ENCODE data around the gene KCTD10.

The KCTD10 gene

DNA sequence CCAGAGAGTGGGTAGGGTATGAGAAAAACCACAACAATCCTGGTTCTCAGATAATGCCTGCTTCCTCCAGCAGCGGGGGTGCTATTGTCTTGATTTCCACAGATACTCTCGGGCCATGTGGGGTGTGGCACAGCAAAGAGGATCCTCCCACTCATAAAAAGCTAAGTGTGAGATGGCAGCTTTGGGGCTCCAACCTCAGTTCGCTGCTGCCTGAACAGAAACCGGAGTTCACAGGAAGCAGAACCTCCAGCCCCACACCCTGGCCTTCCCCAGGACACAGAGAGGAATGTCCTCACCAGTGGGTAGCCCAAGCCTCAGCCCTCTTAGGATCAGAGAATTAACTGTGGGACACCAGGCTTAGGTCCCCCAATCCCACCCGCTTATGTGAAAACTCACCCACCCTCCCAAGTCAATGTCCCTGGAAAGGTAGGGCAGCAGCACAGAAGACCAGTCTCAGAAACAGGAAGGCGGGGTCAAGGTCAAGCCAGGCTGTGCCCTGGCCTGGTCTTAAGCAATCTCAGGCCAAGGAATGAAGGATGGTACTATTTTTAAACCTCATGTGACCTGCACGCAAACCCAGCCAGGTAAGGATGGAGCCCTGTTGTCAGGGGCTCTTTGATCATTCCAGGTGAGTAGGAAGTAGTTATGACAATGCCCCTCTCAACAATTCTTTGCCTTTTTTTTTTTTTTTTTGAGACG, 9.0 kb downstream of the KCTD10 start:
- no peak for FAIRE-seq

DNA sequence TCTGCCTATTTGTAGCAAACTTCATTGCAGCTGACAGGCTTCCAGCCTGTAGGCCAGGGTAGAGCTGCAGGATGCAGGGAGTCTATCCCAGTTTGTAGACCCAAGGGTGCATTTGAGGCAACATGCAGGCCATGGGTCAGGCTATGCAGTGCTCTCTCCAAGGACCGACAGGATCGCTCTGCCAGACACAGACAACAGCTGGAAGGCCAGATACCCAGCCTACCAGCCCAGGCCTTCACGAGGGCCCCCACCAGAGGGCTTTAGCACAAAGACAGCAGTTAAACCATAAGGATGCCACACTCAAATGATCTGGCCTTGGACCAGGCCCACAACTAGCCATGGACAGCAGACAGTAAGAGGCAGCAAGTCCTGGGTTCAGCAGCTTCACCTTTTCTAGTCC, 10.3 kb downstream of the KCTD10 start:
- no peak for FAIRE-seq

DNA sequence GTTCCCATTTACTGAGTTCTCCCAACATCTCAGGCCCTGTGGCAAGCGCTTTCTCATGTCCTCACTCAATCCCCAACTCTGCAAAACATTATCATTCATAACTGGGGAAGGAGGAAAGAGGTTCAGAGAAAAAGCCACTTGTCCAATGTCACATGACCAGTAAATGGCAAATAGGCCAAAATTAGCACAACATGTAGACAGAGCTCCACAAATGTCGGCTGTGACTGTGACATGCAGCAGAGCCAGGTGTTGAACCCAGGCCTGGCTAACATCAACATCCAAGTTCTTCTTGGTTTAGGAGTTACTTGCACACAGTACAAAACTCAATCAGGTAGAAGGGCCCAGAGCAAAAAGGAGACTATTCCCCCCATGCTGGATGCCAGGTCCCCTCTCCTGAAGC, 10.8 kb downstream of the KCTD10 start:
- FAIRE-seq = no peak

DNA sequence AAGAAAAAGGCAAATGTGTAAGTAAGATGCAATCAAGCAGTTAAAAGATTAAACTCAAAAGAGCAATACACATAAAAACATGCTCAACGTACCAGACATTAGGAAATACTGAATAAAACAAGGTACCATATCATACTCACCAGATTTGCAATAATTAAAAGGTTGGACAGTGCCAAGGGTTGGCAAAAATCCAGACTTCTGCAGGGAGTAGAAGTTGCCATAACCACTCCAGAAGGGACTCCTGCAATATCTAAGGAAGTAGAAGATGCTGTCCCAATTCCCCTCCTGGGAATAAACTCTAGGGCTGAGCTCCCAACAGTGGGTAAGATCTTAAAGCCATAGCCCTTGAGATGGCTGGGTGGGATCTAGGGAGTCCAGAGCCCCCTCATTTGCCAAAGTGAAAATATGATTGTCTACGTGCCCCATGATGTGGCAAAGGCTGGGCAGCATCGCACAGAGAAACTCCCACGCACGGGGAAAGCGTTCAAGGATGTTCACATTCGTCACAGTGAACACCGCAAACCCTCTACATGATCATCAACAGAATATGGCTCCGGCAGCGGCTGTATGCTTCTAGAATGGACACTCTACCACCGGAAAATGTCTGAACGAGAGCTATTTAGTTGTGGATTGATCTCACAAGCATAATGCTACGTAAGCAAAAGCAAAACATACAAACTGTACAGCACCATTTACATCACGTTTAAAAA, 12.3 kb downstream of the KCTD10 start:
- FAIRE-seq = no peak

DNA sequence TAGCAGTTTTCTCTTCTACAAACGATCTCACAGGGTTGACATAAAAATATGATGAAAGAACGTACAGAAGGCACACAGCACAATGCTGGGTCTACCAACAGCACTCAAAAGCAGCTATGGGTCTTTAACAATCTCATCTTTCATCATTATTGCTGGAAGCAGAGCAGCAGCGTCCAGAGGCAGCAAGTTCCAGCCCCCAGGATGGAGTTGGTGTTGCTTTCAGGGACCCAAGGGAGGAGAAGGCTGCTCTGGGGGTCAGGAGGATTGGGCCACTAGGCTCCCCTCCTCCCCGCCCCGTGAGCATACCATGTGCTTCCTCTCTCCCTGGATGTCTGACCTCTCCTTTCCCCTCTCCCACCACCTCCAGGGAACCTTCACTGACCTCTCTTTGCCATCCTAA, 13.3 kb downstream of the KCTD10 start:
- no peak for FAIRE-seq

DNA sequence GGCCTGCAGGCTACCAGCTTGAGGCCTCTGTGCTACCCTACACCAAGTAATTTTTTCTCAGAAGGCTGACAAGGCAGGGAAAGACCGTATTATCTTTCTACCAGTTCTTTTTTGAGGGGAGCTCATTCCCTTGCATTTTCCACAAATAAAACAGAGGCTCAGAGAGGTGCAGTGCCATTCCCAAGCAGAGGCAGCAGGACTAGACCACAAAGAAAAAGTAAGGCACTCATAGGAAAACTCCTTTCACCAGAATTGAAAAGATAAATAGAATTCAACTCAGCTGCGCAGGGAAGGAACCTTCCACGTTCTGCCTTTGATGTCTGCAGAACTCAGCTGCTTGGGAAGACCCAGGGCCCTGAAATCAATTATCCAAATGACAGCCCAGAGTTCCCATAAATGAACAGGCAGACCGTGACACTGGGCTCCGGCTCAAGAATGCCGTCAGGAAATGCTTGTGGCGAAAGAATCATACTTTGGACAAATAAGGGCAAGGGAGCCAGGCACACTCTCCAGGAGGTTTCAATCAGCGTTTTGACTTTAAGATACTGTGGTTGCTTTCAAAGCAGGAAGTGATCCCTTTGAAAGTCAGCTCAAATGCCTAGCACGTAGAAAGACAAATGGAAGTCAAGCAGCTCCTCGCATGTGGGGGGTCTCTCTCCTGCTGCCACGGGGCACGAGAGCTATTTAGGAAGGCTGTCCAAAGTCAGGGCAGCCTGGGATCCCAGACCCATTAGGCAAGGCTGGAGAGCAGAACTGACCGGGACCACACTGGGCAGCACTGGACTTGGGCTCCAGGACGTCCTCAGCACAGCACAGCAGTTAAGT, 14.0 kb downstream of the KCTD10 start:
- no peak for FAIRE-seq

DNA sequence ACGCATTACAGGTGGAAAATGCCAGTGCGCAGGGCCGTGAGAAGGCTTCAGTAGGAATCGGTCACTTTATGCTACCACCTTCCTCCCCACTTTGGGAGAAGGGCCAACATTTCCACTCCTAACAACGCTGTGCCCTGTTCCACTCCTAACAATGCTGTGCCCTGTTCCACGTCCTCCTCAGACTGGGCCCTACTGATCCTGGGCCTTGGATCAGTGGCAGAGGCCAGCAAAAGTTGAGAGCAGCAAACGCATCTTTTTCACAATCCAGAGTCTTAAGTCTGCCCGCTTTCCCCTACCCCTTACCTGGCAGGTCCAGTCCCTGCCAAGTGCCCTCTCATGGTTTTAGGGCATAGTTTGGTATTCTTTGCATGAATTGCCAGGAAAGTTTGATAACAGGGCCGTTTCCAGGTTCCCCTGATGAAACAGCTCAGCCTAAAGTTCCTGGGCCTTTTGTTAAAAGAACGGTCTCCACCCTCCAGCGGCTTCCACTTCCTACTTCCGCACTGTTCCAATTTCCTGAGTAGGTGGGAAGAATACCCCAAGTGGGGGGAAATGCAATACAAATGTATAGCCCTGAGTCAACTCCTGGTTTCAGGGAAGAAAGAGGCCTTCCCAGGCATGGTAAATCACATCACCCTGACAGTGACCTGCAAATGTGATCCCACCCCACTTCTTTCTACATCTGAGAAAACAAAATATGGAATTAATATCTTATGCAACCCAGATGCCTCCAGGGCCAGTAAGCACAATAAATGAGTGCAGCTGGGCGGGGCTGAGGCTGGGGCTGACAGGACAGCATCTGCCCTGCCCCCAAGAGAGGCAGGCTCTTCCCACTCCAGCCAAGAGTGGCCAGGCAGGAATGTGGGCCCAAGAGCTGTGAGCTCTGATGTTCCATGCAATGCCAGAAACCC, 15.0 kb downstream of the KCTD10 start:
- FAIRE-seq = no peak

DNA sequence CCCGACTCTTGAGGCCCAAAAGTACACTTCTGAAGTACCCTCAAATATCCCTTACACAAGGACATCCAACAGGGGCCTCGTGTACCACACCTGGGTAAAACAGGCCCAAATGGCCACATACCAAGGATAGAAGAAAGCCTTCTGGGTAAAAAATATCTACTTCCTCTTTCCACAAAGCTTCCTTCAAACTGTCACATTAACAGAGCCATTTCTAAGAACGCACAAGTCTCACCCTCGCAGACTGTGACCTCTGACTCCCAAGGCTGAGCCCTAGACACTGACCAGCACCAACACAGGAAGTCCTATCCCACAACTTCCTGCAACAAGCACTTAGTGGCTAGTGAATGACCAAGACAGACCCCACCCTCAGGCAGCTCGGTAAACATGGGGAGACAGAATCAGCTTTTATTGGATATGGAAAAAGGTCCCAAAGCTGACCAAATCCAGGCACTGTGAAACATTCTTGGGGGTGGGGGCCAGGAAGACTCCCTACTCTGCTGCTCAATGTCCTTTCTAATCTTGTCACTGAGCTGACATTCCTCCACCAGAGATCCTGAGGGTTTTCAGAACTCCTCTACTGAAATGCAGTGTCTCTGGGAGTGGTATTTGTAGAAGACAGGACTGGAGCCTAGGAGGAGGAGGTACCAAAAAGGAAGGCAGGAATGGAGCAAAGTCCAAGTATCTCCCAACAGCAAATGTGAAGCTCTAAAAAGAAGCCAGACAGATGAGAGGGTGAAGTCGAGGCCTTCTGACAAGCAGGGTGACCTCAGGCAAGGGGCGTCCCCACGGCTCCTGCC, 15.9 kb downstream of the KCTD10 start:
- FAIRE-seq = no peak

DNA sequence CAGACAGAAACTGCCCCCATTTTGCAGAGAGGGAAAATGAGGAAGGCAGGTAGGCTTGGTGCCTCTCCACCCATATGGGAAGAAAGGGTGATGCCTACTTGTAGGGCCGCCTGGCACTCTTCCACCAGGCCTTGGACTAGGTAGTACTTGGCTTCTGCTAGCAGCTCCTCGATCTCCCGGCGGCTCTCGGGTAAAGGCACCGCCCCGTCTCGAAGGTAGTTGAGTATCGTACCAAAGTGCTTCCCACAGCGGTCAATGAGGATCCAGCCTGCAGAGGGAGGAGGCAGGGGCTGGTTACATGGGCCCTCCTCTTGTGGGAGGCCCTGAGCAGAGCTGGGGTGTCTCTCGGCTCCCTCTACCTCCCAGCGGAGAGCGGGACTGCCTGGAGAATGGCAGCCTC, 16.6 kb downstream of the KCTD10 start:
- FAIRE-seq = no peak

DNA sequence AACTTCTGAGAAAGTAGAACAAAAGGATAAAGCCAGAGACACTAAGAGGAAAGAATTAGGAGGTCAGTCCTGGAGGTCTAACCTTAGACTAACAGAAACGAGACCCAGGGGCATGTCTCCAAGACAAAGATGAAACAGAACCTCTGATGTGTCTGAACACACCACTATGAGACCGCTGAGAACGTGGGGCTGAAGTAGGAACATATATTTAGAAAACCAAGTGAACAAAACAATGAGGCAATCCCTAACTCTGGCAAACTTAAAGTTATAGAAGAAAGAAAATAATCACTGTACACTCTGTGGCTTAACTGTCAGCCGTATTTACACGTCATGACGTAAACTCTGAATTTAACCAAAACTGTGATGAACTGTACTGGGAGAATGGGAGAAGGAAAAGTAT, 17.9 kb downstream of the KCTD10 start:
- no peak for FAIRE-seq

DNA sequence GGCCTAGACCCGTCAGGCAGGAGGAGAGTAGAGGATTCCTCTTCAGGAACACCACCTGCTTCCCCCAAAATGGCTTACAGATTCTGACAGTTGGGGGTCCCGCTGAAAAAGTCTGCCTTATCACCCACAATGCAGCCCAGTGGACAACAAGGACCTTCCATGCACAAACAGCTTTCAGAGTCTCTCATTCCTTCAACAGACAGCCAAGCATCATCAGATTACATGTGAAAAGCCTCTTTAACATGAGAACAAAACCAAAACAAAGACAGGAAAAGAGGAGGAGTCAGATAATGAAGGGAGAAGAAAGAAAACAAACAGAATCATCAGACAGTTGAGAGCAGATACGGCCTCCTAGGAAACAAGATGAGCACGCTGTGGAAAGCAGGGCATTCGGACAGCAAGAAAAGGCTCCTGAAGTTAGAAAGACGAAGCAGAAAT, 18.3 kb downstream of the KCTD10 start:
- no peak for FAIRE-seq

DNA sequence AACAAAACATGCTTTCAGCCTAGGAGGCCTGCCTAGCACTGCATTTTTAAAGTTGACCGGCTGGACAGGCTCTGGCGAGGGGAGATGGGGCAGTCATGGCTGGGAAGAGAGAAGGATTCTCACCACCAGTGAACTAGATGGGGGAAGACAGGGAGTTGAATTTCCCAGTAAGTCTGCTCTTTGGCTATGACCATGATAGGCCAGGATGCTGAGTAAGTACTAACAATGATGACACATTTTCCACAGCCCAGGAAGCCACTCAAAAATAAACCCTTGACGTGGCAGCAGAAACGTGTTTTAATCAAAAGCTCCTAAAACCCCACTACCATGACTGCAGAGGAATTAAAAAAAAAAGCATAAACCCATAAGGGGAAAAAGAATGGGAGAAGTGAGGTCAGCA, 19.0 kb downstream of the KCTD10 start:
- no peak for FAIRE-seq

DNA sequence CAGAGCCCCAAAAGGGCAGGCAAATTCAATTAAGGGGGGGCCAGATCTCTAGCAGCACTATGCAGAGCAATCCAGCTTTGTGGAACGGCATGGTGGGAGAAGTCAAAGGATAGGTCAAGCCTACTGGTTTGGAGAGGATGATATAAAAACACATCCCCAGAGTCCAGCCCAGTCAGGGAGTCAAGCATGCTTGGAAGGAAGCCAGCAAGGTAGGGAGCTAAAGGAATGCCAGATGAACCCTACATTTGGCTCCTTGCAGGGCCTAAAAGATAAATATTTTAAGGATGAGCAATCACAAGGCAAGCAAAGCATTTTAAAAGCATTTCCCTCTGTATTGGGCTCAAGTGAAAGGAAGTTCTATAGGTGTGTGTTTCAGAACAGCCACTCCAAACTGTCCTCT, 21.4 kb downstream of the KCTD10 start:
- no peak for FAIRE-seq

DNA sequence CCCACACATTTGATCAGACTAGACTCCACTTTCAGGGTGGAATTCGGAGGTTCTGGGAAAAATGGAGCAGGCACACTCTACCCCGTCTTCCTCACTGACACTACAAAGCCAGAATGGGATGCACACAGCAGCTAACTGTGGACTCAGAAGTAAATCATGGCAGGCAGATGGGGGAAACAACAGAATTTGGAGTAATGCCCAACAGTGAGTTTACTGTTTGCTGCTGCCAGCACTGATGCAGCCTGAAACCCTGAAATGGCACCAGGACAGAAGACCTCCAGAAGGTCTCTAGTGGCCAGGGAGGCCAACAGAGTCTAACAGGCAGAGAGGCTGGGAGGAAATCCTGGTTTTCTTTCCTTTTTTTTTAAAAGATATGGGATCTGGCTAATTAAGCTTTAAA, 24.6 kb downstream of the KCTD10 start:
- no peak for FAIRE-seq

DNA sequence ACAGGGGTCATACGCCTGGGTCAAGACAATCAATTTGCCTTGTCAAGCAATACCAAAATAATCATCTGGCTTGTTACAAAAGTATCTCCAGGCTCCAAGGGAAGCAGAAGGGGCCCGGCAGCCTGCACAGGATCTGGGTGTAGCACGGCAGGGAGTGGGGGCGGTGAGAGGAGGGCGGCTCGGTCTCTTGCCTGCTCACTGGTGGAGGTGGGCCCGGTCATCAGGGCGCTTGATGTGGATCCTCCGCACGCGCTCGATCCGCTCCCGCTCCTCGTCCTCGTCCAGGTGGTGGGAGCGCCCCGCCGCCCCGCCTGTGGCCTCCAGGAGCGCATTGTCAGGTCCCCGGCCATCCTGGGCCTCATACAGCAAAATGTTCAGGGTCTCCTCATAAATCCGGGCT, 25.7 kb downstream of the KCTD10 start:
- FAIRE-seq = no peak

DNA sequence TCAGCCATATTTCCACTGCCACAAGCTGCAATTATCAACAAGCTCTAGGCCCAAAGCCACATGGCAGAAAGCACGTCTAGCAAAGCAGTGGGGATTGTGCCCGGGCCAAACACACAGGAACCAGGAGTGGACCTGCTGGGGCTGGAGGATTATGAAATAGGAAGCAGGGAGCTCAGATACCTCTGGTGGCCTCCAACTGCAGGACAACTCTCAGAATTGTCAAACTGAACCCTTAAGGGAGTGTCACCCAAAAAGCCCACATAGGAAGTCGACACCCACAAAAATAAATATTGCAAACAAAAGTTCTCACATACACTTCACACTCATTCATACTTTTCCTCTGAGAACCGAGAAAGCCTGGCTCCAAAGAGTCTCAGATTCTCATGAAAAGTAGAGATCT, 26.1 kb downstream of the KCTD10 start:
- FAIRE-seq = no peak

DNA sequence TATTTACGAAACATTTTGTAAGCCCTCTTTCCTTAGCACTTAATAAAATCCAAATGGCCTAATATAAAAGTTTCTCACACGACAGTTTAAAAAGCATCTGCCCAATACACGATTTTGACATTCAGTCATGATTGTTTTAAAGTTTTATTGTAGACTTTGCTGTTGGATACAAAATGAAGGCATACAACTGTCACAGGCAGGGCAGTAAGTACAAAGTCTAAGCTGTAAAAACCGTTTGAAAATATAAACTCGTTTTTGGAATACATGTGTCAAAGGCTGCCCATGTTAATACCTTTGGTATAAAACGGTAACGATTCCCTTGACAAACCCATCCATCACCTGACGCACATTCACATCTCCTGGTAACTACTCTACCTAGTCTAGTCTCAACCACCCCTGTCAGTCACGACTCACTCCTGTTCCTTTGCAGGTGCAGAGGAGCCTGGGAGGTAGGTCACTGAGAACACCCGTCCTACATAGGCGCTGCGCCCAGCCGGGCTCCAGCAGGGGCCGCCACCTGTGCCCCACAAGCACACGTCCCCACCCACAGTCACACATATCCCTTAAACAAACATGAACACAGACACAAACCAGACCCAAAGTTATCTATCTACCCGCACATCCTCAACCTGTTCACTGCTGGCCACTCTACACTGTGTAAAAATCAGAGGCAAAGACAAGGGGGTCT, 27.1 kb downstream of the KCTD10 start:
- FAIRE-seq = no peak

DNA sequence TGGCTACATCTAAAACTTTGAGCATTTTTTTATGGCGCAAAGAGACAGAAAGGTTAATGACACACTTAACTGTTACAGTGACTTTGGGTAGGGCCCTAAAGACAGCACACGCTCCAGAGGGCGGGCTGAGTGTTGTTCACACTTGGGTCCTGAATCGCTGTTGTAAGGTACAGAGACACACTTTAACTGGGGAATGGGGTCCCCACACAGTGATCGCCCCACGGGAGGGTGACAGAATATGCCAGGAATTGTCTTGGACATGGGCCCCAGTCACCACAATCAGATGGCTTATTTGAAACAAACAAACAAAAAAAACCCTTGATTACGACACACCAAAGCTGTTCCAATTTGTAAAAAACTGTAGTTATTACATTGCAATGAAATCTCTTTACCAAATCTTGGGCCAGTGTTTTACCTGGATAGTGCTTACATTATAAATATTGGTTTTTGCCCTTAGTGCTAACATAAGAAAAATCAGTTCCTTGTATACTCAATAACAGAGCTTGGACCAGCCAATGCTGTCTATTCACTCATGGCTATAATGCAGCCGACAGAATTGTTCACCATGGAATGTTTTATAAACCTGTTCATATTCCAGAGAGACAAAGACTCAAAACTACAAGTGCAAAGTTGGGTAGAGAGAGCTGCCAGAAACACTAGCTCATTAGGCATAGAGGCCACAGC, 28.3 kb downstream of the KCTD10 start:
- no peak for FAIRE-seq

DNA sequence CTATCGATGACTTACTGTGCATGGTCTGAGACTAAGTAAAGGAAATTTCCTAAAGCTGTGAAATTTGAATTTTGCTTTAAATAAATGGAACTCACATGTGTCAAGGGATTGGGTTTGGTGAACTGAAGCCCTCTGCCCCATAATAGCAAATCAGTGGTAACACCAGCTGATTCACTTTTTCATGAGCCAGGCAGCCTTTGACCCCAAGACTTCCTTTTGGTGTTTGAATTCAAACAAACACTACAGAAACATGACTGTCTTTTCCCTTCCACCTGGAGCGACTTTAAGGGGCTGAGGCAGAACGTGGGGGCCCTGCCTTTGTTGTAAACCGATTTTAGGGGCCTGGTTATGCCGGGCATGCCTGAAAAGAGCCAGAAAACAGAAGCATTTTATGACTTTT, 28.8 kb downstream of the KCTD10 start:
- FAIRE-seq = no peak

DNA sequence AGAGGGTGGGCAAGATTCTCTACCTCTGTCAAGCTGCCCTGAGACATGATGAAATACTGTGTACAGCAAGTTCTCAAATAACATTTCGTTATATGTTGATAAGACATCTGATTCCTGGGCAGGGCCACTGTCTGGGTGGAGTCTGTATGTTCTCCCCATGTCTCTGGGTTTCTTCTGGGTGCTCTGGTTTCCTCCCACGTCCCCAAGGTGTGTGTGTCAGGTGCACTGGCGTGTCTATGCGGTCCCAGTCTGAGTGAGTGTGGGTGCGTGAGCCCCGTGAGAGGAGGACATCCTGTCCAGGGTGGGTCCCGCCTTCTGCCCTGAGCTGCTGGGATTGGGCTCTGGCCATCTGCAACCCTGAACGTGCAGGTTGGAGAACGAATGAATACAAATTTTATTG, 29.6 kb downstream of the KCTD10 start:
- FAIRE-seq = no peak

DNA sequence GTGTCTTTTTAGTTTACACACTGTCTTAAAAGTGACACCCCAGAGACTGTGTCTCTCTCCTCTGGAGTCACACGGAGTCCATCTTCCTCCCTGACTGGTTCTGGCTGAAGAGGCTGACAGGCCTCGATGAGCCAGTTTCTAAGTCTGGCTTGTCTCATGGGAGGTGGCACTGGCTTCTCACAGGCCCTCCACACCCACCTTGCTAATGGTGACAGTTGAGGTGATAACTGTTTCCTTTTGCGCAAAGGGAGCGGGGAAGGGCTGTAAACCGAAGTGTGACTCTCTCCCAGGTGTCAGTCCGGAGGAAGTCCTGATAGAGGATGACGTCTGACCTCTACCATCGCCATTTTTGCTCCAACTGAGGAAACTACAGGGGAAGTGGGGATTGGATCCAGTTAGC, 30.2 kb downstream of the KCTD10 start:
- FAIRE-seq = no peak
